GM21717 (cell line): Measurements from ENCODE around the gene TBRG1.
A peak's percentile ranks its signal among the peaks of the same experiment; 100 is the strongest.

Experiments
- ATAC-seq: cut with Tn5 transposase; IDR thresholded peaks from one replicate; pipeline ENCODE4 v1.9.1; 2021; ENCODE audit warnings: mild to moderate bottlenecking, moderate library complexity; ENCODE audit not compliant: unreplicated experiment

Gene TBRG1

GRCh38 chr11:124612567-124613246 lies 10.0 kb upstream of the TBRG1 start:
- ATAC-seq, result no peak

GRCh38 chr11:124618863-124619262 lies 3.8 kb upstream of the TBRG1 start:
- ATAC-seq, result no peak

GRCh38 chr11:124623861-124624525 lies 1.3 kb downstream of the TBRG1 start:
- ATAC-seq, result no peak

GRCh38 chr11:124625504-124626168 lies 3.0 kb downstream of the TBRG1 start:
- ATAC-seq, result no peak

GRCh38 chr11:124627546-124627945 lies 4.9 kb downstream of the TBRG1 start:
- ATAC-seq, result no peak

GRCh38 chr11:124629961-124630360 lies 7.3 kb downstream of the TBRG1 start:
- no peak for ATAC-seq

- ATAC-seq, result no peak
Observed at GRCh38 chr11:124633355-124633754, 10.7 kb downstream of the TBRG1 start.

GRCh38 chr11:124635932-124636331 lies 13.3 kb downstream of the TBRG1 start:
- no peak for ATAC-seq

GRCh38 chr11:124638500-124638899 lies 15.8 kb downstream of the TBRG1 start:
- no peak for ATAC-seq

GRCh38 chr11:124639186-124639585 lies 16.5 kb downstream of the TBRG1 start:
- no peak for ATAC-seq

GRCh38 chr11:124640666-124641065 lies 18.0 kb downstream of the TBRG1 start:
- no peak for ATAC-seq

GRCh38 chr11:124642628-124643027 lies 20.0 kb downstream of the TBRG1 start:
- ATAC-seq, result no peak

- no peak for ATAC-seq
Observed at GRCh38 chr11:124643042-124643604, 20.5 kb downstream of the TBRG1 start.

- ATAC-seq, result no peak
Observed at GRCh38 chr11:124643605-124644425, 21.2 kb downstream of the TBRG1 start.

GRCh38 chr11:124644426-124645280 lies 22.0 kb downstream of the TBRG1 start:
- peak; percentile 69 for ATAC-seq

GRCh38 chr11:124646148-124646547 lies 23.5 kb downstream of the TBRG1 start:
- ATAC-seq, result peak; percentile 69

- no peak for ATAC-seq
Observed at GRCh38 chr11:124648610-124649009, 25.9 kb downstream of the TBRG1 start.

GRCh38 chr11:124656774-124657630 lies 34.3 kb downstream of the TBRG1 start:
- no peak for ATAC-seq

- no peak for ATAC-seq
Observed at GRCh38 chr11:124657904-124658303, 35.2 kb downstream of the TBRG1 start.
